ENCODE data around the gene CYBA.
A peak's percentile ranks its signal among the peaks of the same experiment; 100 is the strongest.

CYBA gene

GRCh38 chr16:88631384-88631783, 19.5 kb downstream of the CYBA start:
- DNase-seq (ENCODE audit: extremely low read depth, low read depth): no peak
- no peak for TF ChIP-seq CTCF (IDR thresholded peaks at IDR 0.05; ENCODE audit: low read depth, low read length)

GRCh38 chr16:88630941-88631340, 19.9 kb downstream of the CYBA start:
- no peak for TF ChIP-seq CTCF (IDR thresholded peaks at IDR 0.05; ENCODE audit: low read depth, low read length)
- no peak for DNase-seq (ENCODE audit: extremely low read depth, low read depth)

- TF ChIP-seq CTCF (IDR thresholded peaks at IDR 0.05; ENCODE audit: low read depth, low read length): no peak
- DNase-seq (ENCODE audit: extremely low read depth, low read depth): no peak
These were observed 20.4 kb downstream of the CYBA start for GRCh38 chr16:88630433-88630832.

- no peak for DNase-seq (ENCODE audit: extremely low read depth, low read depth)
- no peak for TF ChIP-seq CTCF (IDR thresholded peaks at IDR 0.05; ENCODE audit: low read depth, low read length)
These were observed 21.0 kb downstream of the CYBA start for GRCh38 chr16:88629835-88630234.

GRCh38 chr16:88628512-88628974, 22.3 kb downstream of the CYBA start:
- TF ChIP-seq CTCF (IDR thresholded peaks at IDR 0.05; ENCODE audit: low read depth, low read length): peak; percentile 19
- DNase-seq (ENCODE audit: extremely low read depth, low read depth): no peak

- no peak for TF ChIP-seq CTCF (IDR thresholded peaks at IDR 0.05; ENCODE audit: low read depth, low read length)
- no peak for DNase-seq (ENCODE audit: extremely low read depth, low read depth)
These were observed 23.1 kb downstream of the CYBA start for GRCh38 chr16:88627531-88628411.

GRCh38 chr16:88626646-88627045, 24.2 kb downstream of the CYBA start:
- TF ChIP-seq CTCF (IDR thresholded peaks at IDR 0.05; ENCODE audit: low read depth, low read length): no peak
- DNase-seq (ENCODE audit: extremely low read depth, low read depth): no peak

Data from AG09319 (cell line).